A549 (cell line): ENCODE measurements around the gene LYST. TPM values are rescaled to one million over a fixed set of nuclear protein-coding genes. Genes with fewer than 3 reads are reported as not detected.

ENCODE experiments used
- ATAC-seq, 2 experiments: fragments of 200-7000 bp in 1 of 2; fragments of >200 bp in 1 of 2; cut with Nextera tagmentation in 1 of 2; cut with Tn5 transposase in 1 of 2; 3 replicates each; pipeline versions ENCODE4 v1.8.0 to v1.9.1; 2018 to 2020; ENCODE audit warnings: mild to moderate bottlenecking in 1 of 2, moderate library complexity in 1 of 2
- CTCF ChIA-PET: fragments of 300-600 bp; sonication (Branson Sonifier 250); formaldehyde crosslinking; extraction: SDS; loops from one replicate; lab custom pipeline; 2021; ENCODE audit warnings: antibody characterized with exemption, inconsistent platforms; lab: Yijun Ruan, JAX
- POLR2A ChIA-PET: fragments of 350-600 bp; formaldehyde crosslinking; extraction: SDS; loops from one replicate; lab custom pipeline; 2021; ENCODE audit warnings: antibody characterized with exemption, inconsistent platforms; lab: Yijun Ruan, JAX
- DNase-seq, 2 experiments: peaks; one replicate each; pipeline versions ENCODE4 v3.0.0 to v3.0.0-alpha.2; 2011 to 2016; ENCODE audit warnings: low read depth in 1 of 2, low spot score in 1 of 2
- FAIRE-seq: peaks from 2 replicates; lab custom pipeline; 2011; peaks lifted over from hg19 to GRCh38; lab: Jason Lieb, UNC
- H3K27ac ChIP-seq, 2 experiments: fragments of >200 bp; sonication (Bioruptor Twin); formaldehyde crosslinking; 3 replicates each; pipeline ENCODE4 v1.5.1; 2016 to 2017
- H3K4me1 ChIP-seq: fragments of >200 bp; sonication (Bioruptor Twin); formaldehyde crosslinking; 3 replicates; pipeline ENCODE4 v1.6.1; 2016
- H3K4me2 ChIP-seq: fragments of >200 bp; sonication (Bioruptor Twin); formaldehyde crosslinking; 3 replicates; pipeline ENCODE4 v1.6.1; 2016
- H3K4me3 ChIP-seq: fragments of >200 bp; sonication (Bioruptor Twin); formaldehyde crosslinking; 3 replicates; pipeline ENCODE4 v1.5.1; 2016
- H3K9me3 ChIP-seq: fragments of >200 bp; sonication (Bioruptor Twin); formaldehyde crosslinking; 3 replicates; pipeline ENCODE4 v1.6.1; 2016
- CEBPB ChIP-seq, 2 experiments: fragments of >200 bp in 1 of 2; sonication (Bioruptor Twin) in 1 of 2; formaldehyde crosslinking in 1 of 2; IDR thresholded peaks; 2 replicates each; pipeline ENCODE4 v1.6.1; 2012 to 2016
- CHD4 ChIP-seq: fragments of 200-600 bp; sonication (generic); IDR thresholded peaks from 2 replicates; pipeline ENCODE4 v1.6.1; 2016; ENCODE audit warnings: antibody characterized with exemption, mild to moderate bottlenecking, borderline replicate concordance
- CTCF ChIP-seq: fragments of >200 bp; sonication (Bioruptor Twin); formaldehyde crosslinking; IDR thresholded peaks from 3 replicates; pipeline ENCODE4 v1.5.1; 2016
- EHF ChIP-seq: fragments of 250-450 bp; sonication (Bioruptor Pico); IDR thresholded peaks from 2 replicates; pipeline ENCODE4 v1.5.0; 2020; ENCODE audit warnings: mild to moderate bottlenecking
- ELK1 ChIP-seq: fragments of 150-350 bp; IDR thresholded peaks from 2 replicates; pipeline ENCODE4 v1.6.1; 2014; ENCODE audit warnings: low read depth, mild to moderate bottlenecking, low read length
- EP300 ChIP-seq, 2 experiments: fragments of >200 bp; sonication (Bioruptor Twin); formaldehyde crosslinking; IDR thresholded peaks; 2 replicates in 1 of 2; 3 replicates in 1 of 2; pipeline ENCODE4 v1.6.1; 2016 to 2017
- FOSL2 ChIP-seq, 2 experiments: fragments of 450-650 bp in 1 of 2; fragments of >200 bp in 1 of 2; sonication (Bioruptor Twin) in 1 of 2; formaldehyde crosslinking; IDR thresholded peaks; 2 replicates each; pipeline versions ENCODE4 v1.5.0 to v1.6.1; 2016 to 2020; ENCODE audit warnings: mild to moderate bottlenecking in 1 of 2, moderate library complexity in 1 of 2
- GATA3 ChIP-seq: IDR thresholded peaks from 2 replicates; pipeline ENCODE4 v1.6.1; 2012; ENCODE audit warnings: borderline replicate concordance
- HDAC2 ChIP-seq: fragments of 200-600 bp; sonication (generic); IDR thresholded peaks from 2 replicates; pipeline ENCODE4 v1.6.1; 2016
- HMGXB4 ChIP-seq: fragments of 250-450 bp; sonication (Bioruptor Pico); IDR thresholded peaks from 2 replicates; pipeline ENCODE4 v1.5.0; 2021; ENCODE audit warnings: mild to moderate bottlenecking, moderate library complexity, borderline replicate concordance
- HOXB5 ChIP-seq: fragments of 250-450 bp; sonication (Bioruptor Pico); IDR thresholded peaks from 2 replicates; pipeline ENCODE4 v1.5.0; 2020; ENCODE audit warnings: mild to moderate bottlenecking, moderate library complexity
- MAZ ChIP-seq: fragments of 150-350 bp; IDR thresholded peaks from 2 replicates; pipeline ENCODE4 v1.6.1; 2014; ENCODE audit warnings: antibody characterized with exemption, low read depth, low read length, borderline replicate concordance
- MYC ChIP-seq: IDR thresholded peaks from 2 replicates; pipeline ENCODE4 v1.6.1; 2012; ENCODE audit warnings: mild to moderate bottlenecking, inconsistent platforms, low read length, improper control_type of control experiment, borderline replicate concordance
- NR3C1 ChIP-seq: fragments of >200 bp; sonication (Bioruptor Twin); formaldehyde crosslinking; IDR thresholded peaks from 3 replicates; pipeline ENCODE4 v1.6.1; 2017
- PBX3 ChIP-seq: IDR thresholded peaks from 2 replicates; pipeline ENCODE4 v1.6.1; 2012
- RCOR1 ChIP-seq: fragments of 150-350 bp; IDR thresholded peaks from 2 replicates; pipeline ENCODE4 v1.6.1; 2014; ENCODE audit warnings: antibody characterized with exemption, low read length, low read depth
- REST ChIP-seq: fragments of 200-600 bp; sonication (generic); IDR thresholded peaks from 2 replicates; pipeline ENCODE4 v1.6.1; 2016; ENCODE audit warnings: antibody characterized with exemption, mild to moderate bottlenecking, moderate library complexity
- RNF2 ChIP-seq: fragments of 200-600 bp; sonication (generic); IDR thresholded peaks from 2 replicates; pipeline ENCODE4 v1.6.1; 2016; ENCODE audit warnings: low read depth, mild to moderate bottlenecking, antibody characterized with exemption, moderate library complexity, borderline replicate concordance
- ZNF302 ChIP-seq: fragments of 250-450 bp; sonication (Bioruptor Pico); IDR thresholded peaks from 2 replicates; pipeline ENCODE4 v1.9.0; 2021; ENCODE audit warnings: inconsistent platforms, mild to moderate bottlenecking, moderate library complexity
- ZSCAN20 ChIP-seq: fragments of 250-450 bp; sonication (Bioruptor Pico); IDR thresholded peaks from 2 replicates; pipeline ENCODE4 v1.8.0; 2022; ENCODE audit warnings: mild to moderate bottlenecking, moderate library complexity
- WGBS: methylation state at CpG from one replicate; pipeline ENCODE4 v1.1.6; 2017; ENCODE audit errors: missing lambda C conversion rate; 5-methylcytosine and 5-hydroxymethylcytosine counted together
- polyA plus RNA-seq, 4 experiments: library from polyadenylated mRNA; depleted of rRNA in 3 of 4; stranded (reverse); fragments of >200 nt; fragmentation: RNase III in 1 of 4; extraction: RNeasy Plus Mini Kit Qiagen cat#74134 plus additional on column Dnase treatment in 1 of 4; gene quantifications; 2 replicates in 3 of 4; 3 replicates in 1 of 4; pipeline ENCODE4 v1.2.3, GENCODE V29; 2011 to 2017

Gene LYST
- polyA plus RNA-seq, 2 of the 4 experiments (the other 2 are of a cell fraction): 2.5 to 9.4 TPM

GRCh38 chr1:235689356-235689755 lies 177.3 kb downstream of the LYST start:
- DNase-seq: no peak
- Histone ChIP-seq H3K9me3 (no peaks in the 10 kb centered on the region), H3K27ac (no peak overlapping the region), H3K4me3 (no peak overlapping the region), H3K4me2 (no peak overlapping the region), H3K4me1 (peaks cover 7% of the 10 kb centered on the region; the same call in 1 of the 3 replicates)
- 93% methylated on average over 4 of the region's 4 CpGs for WGBS
- FAIRE-seq: no peak
- TF ChIP-seq NR3C1: no peak
- TF ChIP-seq MYC: no peak
- TF ChIP-seq CHD4: no peak
- no peak for TF ChIP-seq FOSL2 (IDR thresholded peaks at IDR 0.05)
- no peak for TF ChIP-seq FOSL2 (CRISPR knock-in tag; IDR thresholded peaks at IDR 0.05)
- no peak for TF ChIP-seq HOXB5 (CRISPR knock-in tag)
- TF ChIP-seq ZSCAN20 (CRISPR knock-in tag): no peak
- TF ChIP-seq RCOR1: no peak
- no peak for TF ChIP-seq EP300 (IDR thresholded peaks at IDR 0.05)
- TF ChIP-seq ELK1: no peak
- no peak for TF ChIP-seq REST
- no peak for TF ChIP-seq EHF (CRISPR knock-in tag)
- TF ChIP-seq PBX3: no peak
- no peak for TF ChIP-seq ZNF302 (CRISPR knock-in tag)
- no peak for TF ChIP-seq CEBPB (IDR thresholded peaks at IDR 0.05)
- no peak for TF ChIP-seq MAZ
- no peak for TF ChIP-seq HDAC2
- no peak for TF ChIP-seq HMGXB4 (CRISPR knock-in tag)
- no peak for TF ChIP-seq GATA3
- no peak for TF ChIP-seq RNF2
- no peak for TF ChIP-seq CTCF
- ChIA-PET POLR2A (no interaction called here), CTCF (no interaction called here)
- ATAC-seq: no peak
